Measurements from ENCODE around the gene FASTK. TPM values are rescaled to one million over a fixed set of nuclear protein-coding genes. Genes with fewer than 3 reads are reported as not detected.
A peak's percentile ranks its signal among the peaks of the same experiment; 100 is the strongest.

The FASTK gene
- total RNA-seq, 1 experiment from 2014 or later, result 86.4 TPM

DNA sequence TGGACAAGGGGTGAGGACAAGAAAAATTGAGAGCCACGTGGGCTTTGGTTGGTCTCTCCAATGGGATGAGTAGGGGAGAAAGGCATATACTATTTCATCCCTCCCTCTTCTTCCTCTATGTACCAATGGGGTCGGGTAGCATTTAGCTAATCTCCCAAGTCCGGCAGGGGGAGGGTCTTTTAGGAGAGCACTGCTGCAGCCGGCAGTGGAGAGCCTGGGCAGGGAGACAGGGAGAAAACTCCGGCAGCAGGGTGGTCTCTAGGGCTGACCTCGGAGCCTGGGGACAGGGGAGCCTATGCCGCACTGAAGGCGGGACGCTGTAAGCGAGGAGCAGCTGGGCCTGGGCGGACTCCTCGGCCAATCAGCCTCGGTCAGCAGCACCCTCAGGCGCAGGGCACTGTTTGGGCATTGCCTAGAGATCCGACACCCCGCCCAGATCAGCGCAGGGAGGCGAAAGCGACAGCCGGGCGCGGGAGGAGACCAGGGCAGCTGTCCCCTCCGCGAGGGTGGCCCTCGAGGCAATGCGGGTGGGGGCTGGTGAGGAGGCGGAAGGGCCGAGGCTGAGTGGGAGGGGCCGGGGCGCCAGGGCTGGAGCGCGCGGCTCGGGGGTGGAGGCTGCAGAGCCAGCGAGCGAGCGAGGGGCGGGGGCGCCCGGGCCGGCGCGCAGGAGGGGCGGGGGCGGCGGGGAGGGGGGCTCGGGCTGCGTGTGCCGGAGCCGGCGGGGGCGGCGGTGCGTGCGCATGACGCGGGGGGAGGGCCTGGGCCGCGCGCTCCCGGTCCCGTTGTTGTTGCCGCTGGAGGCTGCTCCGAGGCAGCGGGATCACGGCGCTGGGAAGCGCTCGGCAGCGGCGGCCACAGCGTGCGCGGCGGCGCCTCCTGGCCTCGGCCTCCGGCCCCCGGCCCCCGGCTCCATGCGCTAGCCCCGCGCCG lies 5.3 kb upstream of the FASTK start, which contains the start of gene AGAP3:
AGAP3 (plus strand) TSS at position 785 of the 930 bp plus-strand sequence. CDS start 267 bp downstream, outside the sequence.
- ChIA-PET RAD21 (ENCODE audit: low non-redundant PET in 1 of 2, low total read pairs in 2 of 2, uncharacterized antibody in 2 of 2, unreplicated experiment in 2 of 2) (interaction anchor here in 1 of 2 experiments (0.7 to 1.0 kb wide), 3 partner anchors 24 to 58 kb away, joined by 3 read pairs; partner anchors contain the start of gene ABCB8), POLR2A (interaction anchor here (0.7 to 1.6 kb wide), 4 partner anchors 9 to 30 kb away, joined by 4 to 9 read pairs (median 6); no protein-coding TSS in a partner anchor), CTCF (interaction anchor here (0.8 to 1.6 kb wide), 4 partner anchors 23 to 68 kb away, joined by 3 to 5 read pairs (median 4); no protein-coding TSS in a partner anchor)
- Histone ChIP-seq H3K9me3 (ENCODE audit: control insufficient read depth in 1 of 2, insufficient read depth in 1 of 2, low read depth in 1 of 2, low read length in 2 of 2) (no peaks in the 10 kb centered on the region), H3K4me3 (replicated peaks in 1 of 2; ENCODE audit: low read depth in 1 of 2, low read length in 2 of 2) (peak within 1 kb of the TSS; percentile 90 to 98), H3K9ac (ENCODE audit: low read length) (peak within 1 kb of the TSS; percentile 94), H3K9me2 (ENCODE audit: insufficient read depth) (no peaks in the 10 kb centered on the region), H3K36me3 (ENCODE audit: control insufficient read depth in 1 of 2, insufficient read depth in 2 of 2, low read length in 2 of 2) (peaks cover 0 to 10% of the 10 kb centered on the region in 2 experiments; a peak in 1 of 4 replicates), H3K4me2 (ENCODE audit: low read length) (peak within 1 kb of the TSS; percentile 93), H4K20me1 (ENCODE audit: insufficient read depth) (no peaks in the 10 kb centered on the region), H2AFZ (ENCODE audit: low read depth, low read length, poor library complexity, severe bottlenecking) (no peak within 1 kb of the TSS), H3K27ac (ENCODE audit: low read depth, low read length) (peak within 1 kb of the TSS; percentile 90), H3K27me3 (ENCODE audit: insufficient read depth, low read length) (no peaks in the 10 kb centered on the region), H3K4me1 (ENCODE audit: control insufficient read depth in 1 of 2, insufficient read depth in 2 of 2, low read length in 2 of 2) (peaks cover 30 to 52% of the 10 kb centered on the region in 2 experiments), H3K79me2 (ENCODE audit: insufficient read depth, low read length) (peaks cover 61% of the 10 kb centered on the region)
- peak; percentile 64 for ATAC-seq
- intact Hi-C loops (cut with micrococcal nuclease), result no loop called here
- TF ChIP-seq YY1 (IDR thresholded peaks at IDR 0.05; ENCODE audit: extremely low read depth, insufficient replicate concordance, low read depth, low read length) (peak; percentile 5), JUND (IDR thresholded peaks at IDR 0.05) (no peak), POLR2AphosphoS5 (IDR thresholded peaks at IDR 0.05; ENCODE audit: low read depth, low read length) (peak; percentile 86), CBX3 (IDR thresholded peaks at IDR 0.05; ENCODE audit: low read depth) (no peak), SP1 (IDR thresholded peaks at IDR 0.05; ENCODE audit: low read depth) (no peak), EGR1 (IDR thresholded peaks at IDR 0.05; ENCODE audit: low read depth) (no peak), CEBPB (IDR thresholded peaks at IDR 0.05; ENCODE audit: low read depth) (no peak), ELF1 (IDR thresholded peaks at IDR 0.05; ENCODE audit: borderline replicate concordance, low read depth) (no peak), POLR2A (IDR thresholded peaks at IDR 0.05; ENCODE audit: borderline replicate concordance, extremely low read depth, insufficient read depth, insufficient read length) (peak; percentile 60), TCF7L2 (IDR thresholded peaks at IDR 0.05; ENCODE audit: borderline replicate concordance, extremely low read depth, insufficient read depth, insufficient read length) (peak; percentile 11), FOSL1 (IDR thresholded peaks at IDR 0.05; ENCODE audit: low read depth) (no peak), ZFX (IDR thresholded peaks at IDR 0.05) (no peak), EZH2phosphoT487 (IDR thresholded peaks at IDR 0.05; ENCODE audit: borderline replicate concordance) (no peak)
- TF ChIP-seq, protein P1, sequence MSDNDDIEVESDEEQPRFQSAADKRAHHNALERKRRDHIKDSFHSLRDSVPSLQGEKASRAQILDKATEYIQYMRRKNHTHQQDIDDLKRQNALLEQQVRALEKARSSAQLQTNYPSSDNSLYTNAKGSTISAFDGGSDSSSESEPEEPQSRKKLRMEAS (IDR thresholded peaks at IDR 0.05), result no peak
- TF ChIP-seq, protein P2, sequence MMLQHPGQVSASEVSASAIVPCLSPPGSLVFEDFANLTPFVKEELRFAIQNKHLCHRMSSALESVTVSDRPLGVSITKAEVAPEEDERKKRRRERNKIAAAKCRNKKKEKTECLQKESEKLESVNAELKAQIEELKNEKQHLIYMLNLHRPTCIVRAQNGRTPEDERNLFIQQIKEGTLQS (IDR thresholded peaks at IDR 0.05), result no peak
- TF ChIP-seq, protein P3, sequence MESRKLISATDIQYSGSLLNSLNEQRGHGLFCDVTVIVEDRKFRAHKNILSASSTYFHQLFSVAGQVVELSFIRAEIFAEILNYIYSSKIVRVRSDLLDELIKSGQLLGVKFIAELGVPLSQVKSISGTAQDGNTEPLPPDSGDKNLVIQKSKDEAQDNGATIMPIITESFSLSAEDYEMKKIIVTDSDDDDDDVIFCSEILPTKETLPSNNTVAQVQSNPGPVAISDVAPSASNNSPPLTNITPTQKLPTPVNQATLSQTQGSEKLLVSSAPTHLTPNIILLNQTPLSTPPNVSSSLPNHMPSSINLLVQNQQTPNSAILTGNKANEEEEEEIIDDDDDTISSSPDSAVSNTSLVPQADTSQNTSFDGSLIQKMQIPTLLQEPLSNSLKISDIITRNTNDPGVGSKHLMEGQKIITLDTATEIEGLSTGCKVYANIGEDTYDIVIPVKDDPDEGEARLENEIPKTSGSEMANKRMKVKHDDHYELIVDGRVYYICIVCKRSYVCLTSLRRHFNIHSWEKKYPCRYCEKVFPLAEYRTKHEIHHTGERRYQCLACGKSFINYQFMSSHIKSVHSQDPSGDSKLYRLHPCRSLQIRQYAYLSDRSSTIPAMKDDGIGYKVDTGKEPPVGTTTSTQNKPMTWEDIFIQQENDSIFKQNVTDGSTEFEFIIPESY (IDR thresholded peaks at IDR 0.05; ENCODE audit: extremely low read depth, insufficient replicate concordance, low read length), result no peak
- TF ChIP-seq, protein P4, sequence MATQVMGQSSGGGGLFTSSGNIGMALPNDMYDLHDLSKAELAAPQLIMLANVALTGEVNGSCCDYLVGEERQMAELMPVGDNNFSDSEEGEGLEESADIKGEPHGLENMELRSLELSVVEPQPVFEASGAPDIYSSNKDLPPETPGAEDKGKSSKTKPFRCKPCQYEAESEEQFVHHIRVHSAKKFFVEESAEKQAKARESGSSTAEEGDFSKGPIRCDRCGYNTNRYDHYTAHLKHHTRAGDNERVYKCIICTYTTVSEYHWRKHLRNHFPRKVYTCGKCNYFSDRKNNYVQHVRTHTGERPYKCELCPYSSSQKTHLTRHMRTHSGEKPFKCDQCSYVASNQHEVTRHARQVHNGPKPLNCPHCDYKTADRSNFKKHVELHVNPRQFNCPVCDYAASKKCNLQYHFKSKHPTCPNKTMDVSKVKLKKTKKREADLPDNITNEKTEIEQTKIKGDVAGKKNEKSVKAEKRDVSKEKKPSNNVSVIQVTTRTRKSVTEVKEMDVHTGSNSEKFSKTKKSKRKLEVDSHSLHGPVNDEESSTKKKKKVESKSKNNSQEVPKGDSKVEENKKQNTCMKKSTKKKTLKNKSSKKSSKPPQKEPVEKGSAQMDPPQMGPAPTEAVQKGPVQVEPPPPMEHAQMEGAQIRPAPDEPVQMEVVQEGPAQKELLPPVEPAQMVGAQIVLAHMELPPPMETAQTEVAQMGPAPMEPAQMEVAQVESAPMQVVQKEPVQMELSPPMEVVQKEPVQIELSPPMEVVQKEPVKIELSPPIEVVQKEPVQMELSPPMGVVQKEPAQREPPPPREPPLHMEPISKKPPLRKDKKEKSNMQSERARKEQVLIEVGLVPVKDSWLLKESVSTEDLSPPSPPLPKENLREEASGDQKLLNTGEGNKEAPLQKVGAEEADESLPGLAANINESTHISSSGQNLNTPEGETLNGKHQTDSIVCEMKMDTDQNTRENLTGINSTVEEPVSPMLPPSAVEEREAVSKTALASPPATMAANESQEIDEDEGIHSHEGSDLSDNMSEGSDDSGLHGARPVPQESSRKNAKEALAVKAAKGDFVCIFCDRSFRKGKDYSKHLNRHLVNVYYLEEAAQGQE (IDR thresholded peaks at IDR 0.05; ENCODE audit: low read depth), result no peak
- BruUV-seq (replicated peaks), result no TSS peak
- DNase-seq (ENCODE audit: low read depth, low spot score), result peak; percentile 67

Measured in HCT116 (cell line).